Right lobe of liver (tissue), 4 donors: ENCODE results near the gene ZFP62.

ENCODE experiments used
- POLR2A ChIP-seq: fragments of 450-650 bp; IDR thresholded peaks from one replicate; pipeline ENCODE4 v1.6.1; 2017; ENCODE audit warnings: antibody characterized with exemption, mild to moderate bottlenecking
- TF ChIP-seq, protein P1 (sequence below), 4 donors: fragments of 200-600 bp in 3 of 4; fragments of 450-650 bp in 1 of 4; IDR thresholded peaks; one replicate each; pipeline versions ENCODE4 v1.5.1 to v1.8.0; 2016 to 2022; ENCODE audit warnings: antibody characterized with exemption in 4 of 4, mild to moderate bottlenecking in 2 of 4
- donor health status: DM: no; HTN: no; CAD: no.
- donor health status: DM: no; HTN: no; CAD: no.
- donor health status: DM: no; HTN: yes; CAD: no.

- TF ChIP-seq, protein P1, sequence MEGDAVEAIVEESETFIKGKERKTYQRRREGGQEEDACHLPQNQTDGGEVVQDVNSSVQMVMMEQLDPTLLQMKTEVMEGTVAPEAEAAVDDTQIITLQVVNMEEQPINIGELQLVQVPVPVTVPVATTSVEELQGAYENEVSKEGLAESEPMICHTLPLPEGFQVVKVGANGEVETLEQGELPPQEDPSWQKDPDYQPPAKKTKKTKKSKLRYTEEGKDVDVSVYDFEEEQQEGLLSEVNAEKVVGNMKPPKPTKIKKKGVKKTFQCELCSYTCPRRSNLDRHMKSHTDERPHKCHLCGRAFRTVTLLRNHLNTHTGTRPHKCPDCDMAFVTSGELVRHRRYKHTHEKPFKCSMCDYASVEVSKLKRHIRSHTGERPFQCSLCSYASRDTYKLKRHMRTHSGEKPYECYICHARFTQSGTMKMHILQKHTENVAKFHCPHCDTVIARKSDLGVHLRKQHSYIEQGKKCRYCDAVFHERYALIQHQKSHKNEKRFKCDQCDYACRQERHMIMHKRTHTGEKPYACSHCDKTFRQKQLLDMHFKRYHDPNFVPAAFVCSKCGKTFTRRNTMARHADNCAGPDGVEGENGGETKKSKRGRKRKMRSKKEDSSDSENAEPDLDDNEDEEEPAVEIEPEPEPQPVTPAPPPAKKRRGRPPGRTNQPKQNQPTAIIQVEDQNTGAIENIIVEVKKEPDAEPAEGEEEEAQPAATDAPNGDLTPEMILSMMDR (IDR thresholded peaks at IDR 0.05) = no peak
- no peak for TF ChIP-seq POLR2A
These were observed 14.9 kb upstream of the ZFP62 start for GRCh38 chr5:180875860-180876426.
